Psoas muscle (tissue), 8 donors: ENCODE measurements around the gene CFL1. TPM values are rescaled to one million over a fixed set of nuclear protein-coding genes. Genes with fewer than 3 reads are reported as not detected.
"Not testable (repeated sequence)": the region's sequence is repeated elsewhere in the genome, so short reads cannot be mapped to it uniquely, and the experiment has no call there.

ENCODE experiments used
- ATAC-seq, 4 donors: fragments of 200-7000 bp; cut with Tn5 transposase; one replicate each; pipeline ENCODE4 v1.9.1; 2020; ENCODE audit warnings: moderate library complexity in 3 of 4, mild to moderate bottlenecking in 2 of 4
- DNase-seq, 2 donors: peaks; one replicate each; pipeline ENCODE4 v3.0.0-alpha.2; 2020
- H3K27ac ChIP-seq: fragments of 200-600 bp; one replicate; pipeline ENCODE4 v1.8.0; 2022
- H3K27me3 ChIP-seq, 3 donors: fragments of 200-600 bp in 1 of 3; one replicate each; pipeline versions ENCODE4 v1.6.1 to v1.8.0; 2013 to 2022; ENCODE audit warnings: low read length in 2 of 3, mild to moderate bottlenecking in 2 of 3, moderate library complexity in 1 of 3; ENCODE audit not compliant: insufficient read depth in 3 of 3
- H3K36me3 ChIP-seq, 2 donors: fragments of 200-600 bp in 1 of 2; one replicate each; pipeline versions ENCODE4 v1.6.1 to v1.8.0; 2013 to 2022; ENCODE audit warnings: low read depth in 1 of 2, mild to moderate bottlenecking in 1 of 2, moderate library complexity in 1 of 2; ENCODE audit not compliant: insufficient read depth in 1 of 2
- H3K4me1 ChIP-seq: fragments of 200-600 bp; one replicate; pipeline ENCODE4 v1.8.0; 2022
- H3K4me3 ChIP-seq: fragments of 200-600 bp; one replicate; pipeline ENCODE4 v1.8.0; 2022; ENCODE audit warnings: mild to moderate bottlenecking
- H3K9me3 ChIP-seq: fragments of 200-600 bp; one replicate; pipeline ENCODE4 v1.8.0; 2022
- CTCF ChIP-seq: fragments of 200-600 bp; IDR thresholded peaks from one replicate; pipeline ENCODE4 v1.8.0; 2022; ENCODE audit warnings: antibody characterized with exemption
- WGBS, 3 donors: extraction: QIAGEN DNeasy Blood & Tissue Kit; methylation state at CpG; one replicate each; pipeline versions ENCODE4 v1.1.6 to v1.1.7; 2013; 5-methylcytosine and 5-hydroxymethylcytosine counted together
- intact Hi-C, 2 donors: fragments of 100-400 bp; cut with DNase I; formaldehyde crosslinking; loops; one replicate each; pipeline versions ENCODE4 v1.11.0 to v1.14.2; 2022
- polyA plus RNA-seq, 3 donors: library from polyadenylated mRNA; stranded (reverse); fragments of 200-250 nt; gene quantifications; one replicate each; pipeline ENCODE4 v1.2.3, GENCODE V29; 2013
- total RNA-seq, 4 donors: library from RNA; stranded (reverse); fragmentation: NEBNext Ultra II Directional in 2 of 4; extraction: Animal tissue kit (Norgen Biotek cat#: 25700) in 2 of 4; gene quantifications; one replicate each; pipeline versions ENCODE4 v1.2.1 to v1.2.4, GENCODE V29; 2021 to 2023
- donor health status: healthy with polysubstance abuse.
- donor health status: DM: no; HTN: no; CAD: no; lungs with moderate emphysema.
- donor health status: Bipolar disorder and iron deficiency.
- donor health status: healthy.
- donor health status: DM: yes; HTN: yes; CAD: no.
- donor health status: DM: no; HTN: no; CAD: no.
- donor health status: DM: no; HTN: no; CAD: no.
- donor health status: DM: yes; HTN: yes; CAD: no.

The CFL1 gene
- total and polyA plus RNA-seq, 7 donors: 175 to 843 (median 225) TPM

GRCh38 chr11:65849771-65850216, 8.2 kb downstream of the CFL1 start:
- DNase-seq (no peak), ATAC-seq (peak in 1 of 4 donors; percentile 5)
- H3K9me3 ChIP-seq: peaks cover 4% of the 10 kb centered on the region
- no peak for TF ChIP-seq CTCF
- no peaks in the 10 kb centered on the region for H3K27me3 ChIP-seq
- no peak overlapping the region for H3K4me3 ChIP-seq
- WGBS, 3 donors: 31 to 42% (median 39%) methylated on average over 16 of the region's 16 CpGs
- H3K4me1 ChIP-seq: no peaks in the 10 kb centered on the region
- no peak overlapping the region for H3K27ac ChIP-seq
- H3K36me3 ChIP-seq: peaks cover 7 to 41% of the 10 kb centered on the region in 2 donors
- intact Hi-C loops: no loop called here

GRCh38 chr11:65849366-65849765, 8.6 kb downstream of the CFL1 start:
- Histone ChIP-seq H3K4me3 (no peak overlapping the region), H3K36me3 (peaks cover 4 to 37% of the 10 kb centered on the region in 2 donors), H3K27me3 (no peaks in the 10 kb centered on the region), H3K4me1 (no peaks in the 10 kb centered on the region), H3K27ac (no peak overlapping the region), H3K9me3 (peaks cover 4% of the 10 kb centered on the region)
- no peak for TF ChIP-seq CTCF
- no peak for ATAC-seq
- no peak for DNase-seq
- WGBS, 3 donors: 65 to 73% (median 68%) methylated on average over 8 of the region's 8 CpGs
- intact Hi-C loops: no loop called here

GRCh38 chr11:65848693-65849092, 9.3 kb downstream of the CFL1 start:
- H3K27ac ChIP-seq, ATAC-seq, DNase-seq, H3K9me3 ChIP-seq, H3K4me3 ChIP-seq, intact Hi-C loops, H3K27me3 ChIP-seq, H3K4me1 ChIP-seq: not testable (repeated sequence)
- WGBS, 3 donors: 54 to 62% (median 61%) methylated on average over 7 of the region's 7 CpGs
- peaks cover 0 to 30% of the 10 kb centered on the region in 2 donors for H3K36me3 ChIP-seq

- H3K9me3 ChIP-seq: peaks cover 4% of the 10 kb centered on the region
- peaks cover 0 to 21% of the 10 kb centered on the region in 2 donors for H3K36me3 ChIP-seq
- intact Hi-C loops: no loop called here
- H3K4me3 ChIP-seq: no peak overlapping the region
- no peaks in the 10 kb centered on the region for H3K4me1 ChIP-seq
- ATAC-seq (no peak), DNase-seq (no peak)
- WGBS, 3 donors: 79 to 89% (median 82%) methylated on average over 3 of the region's 3 CpGs
- H3K27me3 ChIP-seq: no peaks in the 10 kb centered on the region
- no peak overlapping the region for H3K27ac ChIP-seq
- no peak for TF ChIP-seq CTCF
Observed at GRCh38 chr11:65847746-65848145, 10.2 kb downstream of the CFL1 start.

- no peaks in the 10 kb centered on the region for H3K27me3 ChIP-seq
- H3K4me1 ChIP-seq: no peaks in the 10 kb centered on the region
- ATAC-seq (no peak), DNase-seq (no peak)
- H3K27ac ChIP-seq: no peak overlapping the region
- intact Hi-C loops: no loop called here
- WGBS, 3 donors: 88 to 89% (median 88%) methylated on average over 10 of the region's 10 CpGs
- H3K9me3 ChIP-seq: no peaks in the 10 kb centered on the region
- H3K36me3 ChIP-seq: no peaks in the 10 kb centered on the region
- H3K4me3 ChIP-seq: no peak overlapping the region
- no peak for TF ChIP-seq CTCF
Observed at GRCh38 chr11:65844231-65844872, 13.6 kb downstream of the CFL1 start.
